HFFc6 (cell line): ENCODE measurements around the gene CCSER1. TPM values are rescaled to one million over a fixed set of nuclear protein-coding genes. Genes with fewer than 3 reads are reported as not detected.

Experiments used
- DNase-seq: peaks from one replicate; pipeline ENCODE4 v3.0.0-alpha.2; 2018
- H3K27ac Mint-ChIP-seq: 2 replicates; pipeline ENCODE4 v1.8.0; 2020; ENCODE audit warnings: mild to moderate bottlenecking, mixed read lengths
- H3K27me3 Mint-ChIP-seq: 2 replicates; pipeline ENCODE4 v1.8.0; 2021; ENCODE audit warnings: mild to moderate bottlenecking, moderate library complexity, mixed read lengths; ENCODE audit not compliant: insufficient read depth
- H3K36me3 Mint-ChIP-seq: 2 replicates; pipeline ENCODE4 v1.8.0; 2021; ENCODE audit warnings: low read depth, mixed read lengths
- H3K4me1 Mint-ChIP-seq: 2 replicates; pipeline ENCODE4 v1.8.0; 2020; ENCODE audit warnings: low read depth, mixed read lengths
- H3K4me3 Mint-ChIP-seq: 2 replicates; pipeline ENCODE4 v1.8.0; 2020; ENCODE audit warnings: mild to moderate bottlenecking, moderate library complexity, mixed read lengths
- H3K9me3 Mint-ChIP-seq: 2 replicates; pipeline ENCODE4 v1.8.0; 2020; ENCODE audit warnings: mild to moderate bottlenecking, mixed read lengths
- CTCF ChIP-seq: fragments of 200-600 bp; sonication (generic); IDR thresholded peaks from 2 replicates; pipeline ENCODE4 v1.5.0; 2021; ENCODE audit warnings: antibody characterized with exemption, mild to moderate bottlenecking
- total RNA-seq, 6 experiments: library from RNA; stranded (reverse); fragmentation: NEBNext Ultra II Directional; extraction: Animal tissue kit (Norgen Biotek cat#: 25700); gene quantifications; 2 replicates in 1 of 6; 3 replicates in 5 of 6; pipeline ENCODE4 v1.2.3, GENCODE V29; 2021

Gene CCSER1
- total RNA-seq, 6 experiments from 2014 or later, result not detected

GRCh38 chr4:90585961-90586360, 458.8 kb downstream of the CCSER1 start:
- Mint-ChIP-seq H3K9me3 (peaks cover 14% of the 10 kb centered on the region), H3K27me3 (no peaks in the 10 kb centered on the region), H3K4me3 (no peak overlapping the region), H3K36me3 (no peaks in the 10 kb centered on the region), H3K27ac (no peak overlapping the region), H3K4me1 (no peaks in the 10 kb centered on the region)
- no peak for DNase-seq
- TF ChIP-seq CTCF, result no peak

- Mint-ChIP-seq H3K27ac (no peak overlapping the region), H3K9me3 (peaks cover 21% of the 10 kb centered on the region), H3K27me3 (no peaks in the 10 kb centered on the region), H3K4me3 (no peak overlapping the region), H3K4me1 (no peaks in the 10 kb centered on the region), H3K36me3 (no peaks in the 10 kb centered on the region)
- no peak for TF ChIP-seq CTCF
- DNase-seq, result no peak
Observed at GRCh38 chr4:90586799-90587198, 459.6 kb downstream of the CCSER1 start.

- no peak for TF ChIP-seq CTCF
- H3K27me3 Mint-ChIP-seq, result 0 out of 2 replicates have a peak, but pooled peaks cover 2% of the 10 kb centered on the region
- no peak for DNase-seq
- peaks cover 28% of the 10 kb centered on the region for H3K9me3 Mint-ChIP-seq
- no peaks in the 10 kb centered on the region for H3K36me3 Mint-ChIP-seq
- no peaks in the 10 kb centered on the region for H3K4me1 Mint-ChIP-seq
- H3K4me3 Mint-ChIP-seq, result no peak overlapping the region
- H3K27ac Mint-ChIP-seq, result no peak overlapping the region
Observed at GRCh38 chr4:90597927-90598326, 470.7 kb downstream of the CCSER1 start.

GRCh38 chr4:90598741-90599140, 471.5 kb downstream of the CCSER1 start:
- DNase-seq, result no peak
- H3K36me3 Mint-ChIP-seq, result no peaks in the 10 kb centered on the region
- no peaks in the 10 kb centered on the region for H3K4me1 Mint-ChIP-seq
- no peak overlapping the region for H3K4me3 Mint-ChIP-seq
- peaks cover 36% of the 10 kb centered on the region for H3K9me3 Mint-ChIP-seq
- TF ChIP-seq CTCF, result no peak
- no peak overlapping the region for H3K27ac Mint-ChIP-seq
- 0 out of 2 replicates have a peak, but pooled peaks cover 2% of the 10 kb centered on the region for H3K27me3 Mint-ChIP-seq

GRCh38 chr4:90602726-90603125, 475.5 kb downstream of the CCSER1 start:
- Mint-ChIP-seq H3K27ac (no peak overlapping the region), H3K4me3 (no peak overlapping the region), H3K9me3 (peaks cover 45% of the 10 kb centered on the region), H3K36me3 (no peaks in the 10 kb centered on the region), H3K27me3 (0 out of 2 replicates have a peak, but pooled peaks cover 2% of the 10 kb centered on the region), H3K4me1 (no peaks in the 10 kb centered on the region)
- DNase-seq, result no peak
- TF ChIP-seq CTCF, result no peak

- DNase-seq, result no peak
- Mint-ChIP-seq H3K27ac (no peak overlapping the region), H3K4me1 (no peaks in the 10 kb centered on the region), H3K36me3 (no peaks in the 10 kb centered on the region), H3K4me3 (no peak overlapping the region), H3K27me3 (0 out of 2 replicates have a peak, but pooled peaks cover 2% of the 10 kb centered on the region), H3K9me3 (peaks cover 42% of the 10 kb centered on the region)
- no peak for TF ChIP-seq CTCF
Observed at GRCh38 chr4:90603540-90603939, 476.3 kb downstream of the CCSER1 start.
